AG08395 (cell line): ENCODE measurements around the gene RCAN3.
"Not testable (repeated sequence)": the region's sequence is repeated elsewhere in the genome, so short reads cannot be mapped to it uniquely, and the experiment has no call there.

Source experiments
- DNase-seq: peaks from one replicate; pipeline ENCODE4 v3.0.0; 2012; ENCODE audit warnings: mixed read lengths, low spot score

RCAN3 gene

GRCh38 chr1:24486331-24487065 lies 16.1 kb upstream of the RCAN3 start:
- no peak for DNase-seq

DNA sequence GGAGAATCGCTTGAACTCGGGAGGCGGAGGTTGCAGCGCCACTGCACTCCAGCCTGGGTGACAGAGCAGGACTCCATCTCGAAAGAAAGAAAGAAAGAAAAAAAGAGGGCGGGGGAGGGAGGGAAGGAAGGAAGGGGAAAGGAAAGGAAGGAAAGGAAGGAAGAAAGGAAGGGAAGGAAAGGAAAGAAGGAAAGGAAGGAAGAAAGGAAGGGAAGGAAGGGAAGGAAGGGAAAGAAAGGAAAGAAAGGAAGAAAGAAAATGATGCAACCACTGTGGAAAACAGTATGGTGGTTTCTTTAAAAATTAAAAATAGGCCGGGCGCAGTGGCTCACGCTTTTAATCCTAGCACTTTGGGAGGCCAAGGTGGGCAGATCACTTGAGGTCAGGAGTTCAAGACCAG lies 15.2 kb upstream of the RCAN3 start:
- no peak for DNase-seq

DNA sequence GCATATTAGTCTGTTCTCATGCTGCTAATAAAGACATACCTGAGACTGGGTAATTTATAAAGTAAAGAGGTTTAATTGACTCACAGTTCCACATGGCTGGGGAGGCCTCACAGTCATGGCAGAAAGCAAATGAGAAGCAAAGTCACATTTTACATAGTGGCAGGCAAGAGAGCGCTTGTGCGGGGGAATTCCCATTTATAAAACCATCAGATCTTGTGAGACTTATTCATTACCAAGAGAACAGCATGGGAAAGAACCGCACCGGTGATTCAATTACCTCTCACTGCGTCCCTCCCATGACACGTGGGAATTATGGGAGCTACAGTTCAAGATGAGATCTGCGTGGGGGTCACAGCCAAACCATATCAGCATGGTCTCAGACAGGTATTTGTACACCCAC lies 14.5 kb upstream of the RCAN3 start:
- not testable (repeated sequence) for DNase-seq

- no peak for DNase-seq
Observed at GRCh38 chr1:24489674-24490073, 13.0 kb upstream of the RCAN3 start.

- DNase-seq: no peak
Observed at GRCh38 chr1:24490101-24490781, 12.4 kb upstream of the RCAN3 start.

GRCh38 chr1:24491577-24492360 lies 10.9 kb upstream of the RCAN3 start:
- peak; percentile 45 for DNase-seq

- DNase-seq: not testable (repeated sequence)
Observed at GRCh38 chr1:24492935-24493334, 9.7 kb upstream of the RCAN3 start.

- DNase-seq: no peak
Observed at GRCh38 chr1:24493785-24494184, 8.9 kb upstream of the RCAN3 start.

GRCh38 chr1:24498589-24498988 lies 4.0 kb upstream of the RCAN3 start:
- no peak for DNase-seq

- no peak for DNase-seq
Observed at GRCh38 chr1:24500448-24501048, 2.1 kb upstream of the RCAN3 start.

- peak; percentile 48 for DNase-seq
Observed at GRCh38 chr1:24501371-24502064, 1.1 kb upstream of the RCAN3 start.

GRCh38 chr1:24502065-24502708 lies 449 bp upstream of the RCAN3 start:
- DNase-seq: peak; percentile 67

GRCh38 chr1:24503059-24503751 lies 569 bp downstream of the RCAN3 start:
- DNase-seq: peak; percentile 14

DNA sequence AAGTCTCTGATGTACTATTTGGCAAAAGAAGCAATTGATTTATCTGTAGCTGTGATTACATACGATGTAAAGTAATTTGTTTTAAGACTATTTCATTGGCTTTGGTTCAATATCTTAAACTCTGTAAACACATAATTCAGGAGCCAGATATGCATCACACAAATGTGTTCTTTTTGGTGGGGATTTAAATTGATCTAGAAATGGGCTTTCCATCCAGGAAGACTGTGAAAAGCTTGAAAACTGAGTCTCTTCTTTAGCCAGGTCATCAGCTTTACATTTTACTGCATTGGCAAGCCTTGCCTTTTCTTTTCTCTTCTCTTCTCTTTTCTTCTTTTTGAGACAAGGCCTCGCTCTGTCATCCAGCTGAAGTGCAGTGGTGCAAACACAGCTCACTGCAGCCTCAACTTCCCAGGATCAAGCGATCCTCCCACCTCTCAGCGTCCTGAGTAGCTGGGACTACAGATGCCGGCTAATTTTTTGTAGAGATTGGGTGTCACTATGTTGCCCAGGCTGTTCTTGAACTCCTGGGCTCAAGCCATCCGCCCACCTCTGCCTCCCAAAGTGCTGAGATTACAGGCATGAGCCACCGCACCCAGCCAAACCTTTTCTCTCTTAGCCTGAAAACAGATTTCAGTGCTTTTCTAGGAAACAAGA lies 1.4 kb downstream of the RCAN3 start:
- no peak for DNase-seq

GRCh38 chr1:24504560-24504959 lies 1.9 kb downstream of the RCAN3 start:
- no peak for DNase-seq

- no peak for DNase-seq
Observed at GRCh38 chr1:24505816-24506215, 3.2 kb downstream of the RCAN3 start.

GRCh38 chr1:24506691-24507381 lies 4.2 kb downstream of the RCAN3 start:
- no peak for DNase-seq

DNA sequence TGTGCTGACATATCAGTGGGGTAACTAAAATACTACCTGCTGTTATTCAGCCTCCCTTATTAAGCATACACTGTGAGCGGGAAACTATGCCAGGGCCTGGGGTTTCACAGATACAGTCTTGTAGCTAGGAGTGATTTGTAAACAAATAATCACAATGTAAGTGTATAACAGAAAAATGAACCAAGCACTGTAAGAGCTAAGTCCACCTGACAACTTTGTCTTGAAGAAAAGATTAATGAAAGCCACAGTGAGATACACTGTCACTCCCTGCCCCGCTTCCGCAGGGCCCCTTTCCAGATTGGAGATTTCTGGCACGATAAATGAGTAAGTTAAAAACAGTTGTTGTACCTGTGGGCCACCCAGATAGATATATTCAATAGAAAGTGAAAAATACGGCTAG lies 4.8 kb downstream of the RCAN3 start:
- no peak for DNase-seq

DNA sequence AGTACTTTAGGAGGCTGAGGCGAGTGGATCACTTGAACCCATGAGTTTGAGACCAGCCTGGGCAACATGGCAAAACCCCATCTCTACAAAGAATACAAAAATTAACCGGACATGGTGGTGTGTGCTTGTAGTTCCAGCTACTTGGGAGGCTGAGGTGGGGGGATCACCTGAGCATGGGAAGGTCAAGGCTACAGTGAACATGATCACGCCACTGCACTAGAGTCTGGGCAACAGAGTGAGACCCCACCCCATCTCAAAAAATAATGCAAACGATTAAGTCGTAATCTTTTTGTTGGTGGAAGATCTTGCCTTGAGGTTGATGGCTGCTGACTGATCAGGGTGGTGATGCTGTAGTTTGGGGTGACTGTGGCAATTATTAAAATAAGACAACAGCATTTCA lies 6.3 kb downstream of the RCAN3 start:
- no peak for DNase-seq

GRCh38 chr1:24513706-24514105 lies 11.1 kb downstream of the RCAN3 start:
- DNase-seq: no peak
